Neural cell (in vitro differentiated cells): Measurements from ENCODE around the gene ATG7. TPM values are rescaled to one million over a fixed set of nuclear protein-coding genes. Genes with fewer than 3 reads are reported as not detected.

Source experiments
- H2AFZ ChIP-seq: fragments of 200-600, 300-800 bp; sonication (generic), shearing (Covaris generic); 2 replicates; pipeline ENCODE4 v1.6.0; 2014; ENCODE audit warnings: low read depth, mild to moderate bottlenecking, antibody characterized with exemption, low read length, moderate library complexity
- H3F3A ChIP-seq: fragments of 200-600 bp; shearing (Covaris generic); 2 replicates; pipeline ENCODE4 v1.6.1; 2016; ENCODE audit warnings: mild to moderate bottlenecking, moderate library complexity, mixed read lengths, antibody characterized with exemption, low read length; ENCODE audit not compliant: insufficient read depth, poor library complexity, severe bottlenecking
- H3K27ac ChIP-seq: fragments of 200-600, 300-800 bp; sonication (generic), shearing (Covaris generic); 2 replicates; pipeline ENCODE4 v1.5.1; 2014; ENCODE audit warnings: mild to moderate bottlenecking, low read length, moderate library complexity
- H3K27me3 ChIP-seq: fragments of 300-800, 200-600 bp; sonication (generic), shearing (Covaris generic); 2 replicates; pipeline ENCODE4 v1.6.0; 2014; ENCODE audit warnings: mild to moderate bottlenecking, low read depth, low read length, moderate library complexity; ENCODE audit not compliant: insufficient read depth
- H3K36me3 ChIP-seq: fragments of 300-800, 200-600 bp; sonication (generic), shearing (Covaris generic); 2 replicates; pipeline ENCODE4 v1.5.1; 2014; ENCODE audit warnings: mild to moderate bottlenecking, antibody characterized with exemption, low read length, moderate library complexity; ENCODE audit not compliant: insufficient read depth
- H3K4me2 ChIP-seq: fragments of 300-800, 200-600 bp; sonication (generic), shearing (Covaris generic); 2 replicates; pipeline ENCODE4 v1.6.0; 2014; ENCODE audit warnings: mild to moderate bottlenecking, low read length
- H3K4me3 ChIP-seq: fragments of 300-800, 200-600 bp; sonication (generic), shearing (Covaris generic); 2 replicates; pipeline ENCODE4 v1.5.1; 2014; ENCODE audit warnings: mild to moderate bottlenecking, low read length, moderate library complexity
- H3K79me2 ChIP-seq: fragments of 200-600 bp; shearing (Covaris generic); replicated peaks from 2 replicates; pipeline ENCODE4 v1.6.0; 2014; ENCODE audit warnings: mild to moderate bottlenecking, low read length, moderate library complexity; ENCODE audit not compliant: insufficient read depth
- H3K9ac ChIP-seq: fragments of 300-800, 200-600 bp; sonication (generic), shearing (Covaris generic); 2 replicates; pipeline ENCODE4 v1.6.1; 2016; ENCODE audit warnings: mild to moderate bottlenecking, low read length, mixed read lengths
- H3K9me2 ChIP-seq: fragments of 200-600 bp; shearing (Covaris generic); 2 replicates; pipeline ENCODE4 v1.6.1; 2016; ENCODE audit warnings: mild to moderate bottlenecking, low read length, mixed read lengths; ENCODE audit not compliant: insufficient read depth
- H3K9me3 ChIP-seq: fragments of 200-600, 300-800 bp; sonication (generic), shearing (Covaris generic); 2 replicates; pipeline ENCODE4 v1.6.1; 2016; ENCODE audit warnings: mild to moderate bottlenecking, mixed run types, low read length, moderate library complexity, mixed read lengths
- H4K20me1 ChIP-seq: fragments of 200-600 bp; shearing (Covaris generic); 2 replicates; pipeline ENCODE4 v1.6.1; 2016; ENCODE audit warnings: mild to moderate bottlenecking, mixed run types; ENCODE audit not compliant: insufficient read depth
- EP300 ChIP-seq: fragments of 450-650 bp; conservative IDR thresholded peaks from 2 replicates; pipeline ENCODE4 v1.6.1; 2014; ENCODE audit warnings: antibody characterized with exemption, mild to moderate bottlenecking, moderate library complexity; ENCODE audit not compliant: poor library complexity, severe bottlenecking
- EZH2 ChIP-seq: fragments of 200-600, 300-800 bp; shearing (Covaris generic), sonication (generic); IDR thresholded peaks from 2 replicates; pipeline ENCODE4 v1.6.1; 2014; ENCODE audit warnings: antibody characterized with exemption, low read length, borderline replicate concordance, mild to moderate bottlenecking; ENCODE audit not compliant: insufficient read depth, poor library complexity, severe bottlenecking
- MXI1 ChIP-seq: fragments of 450-650 bp; conservative IDR thresholded peaks from 2 replicates; pipeline ENCODE4 v1.6.1; 2014; ENCODE audit warnings: antibody characterized with exemption, mild to moderate bottlenecking; ENCODE audit not compliant: poor library complexity, severe bottlenecking
- POLR2AphosphoS5 ChIP-seq: IDR thresholded peaks from 2 replicates; pipeline ENCODE4 v1.6.1; 2012
- RAD21 ChIP-seq: fragments of 450-650 bp; conservative IDR thresholded peaks from 2 replicates; pipeline ENCODE4 v1.6.1; 2014; ENCODE audit warnings: antibody characterized with exemption, mild to moderate bottlenecking, moderate library complexity
- SMC3 ChIP-seq: fragments of 450-650 bp; conservative IDR thresholded peaks from 2 replicates; pipeline ENCODE4 v1.6.1; 2014; ENCODE audit warnings: antibody characterized with exemption, mild to moderate bottlenecking, moderate library complexity; ENCODE audit not compliant: poor library complexity
- TAF1 ChIP-seq: IDR thresholded peaks from 2 replicates; pipeline ENCODE4 v1.6.1; 2012; ENCODE audit warnings: low read depth
- polyA plus RNA-seq: library from polyadenylated mRNA; depleted of rRNA; stranded (reverse); fragments of >200 nt; gene quantifications from 2 replicates; pipeline ENCODE4 v1.2.3, GENCODE V29; 2014
- TF ChIP-seq, protein P1 (sequence below): IDR thresholded peaks from 2 replicates; pipeline ENCODE4 v1.6.1; 2012; ENCODE audit warnings: borderline replicate concordance
- TF ChIP-seq, protein P2 (sequence below): fragments of 450-650 bp; IDR thresholded peaks from 2 replicates; pipeline ENCODE4 v1.5.1; 2014; ENCODE audit warnings: antibody characterized with exemption, mild to moderate bottlenecking, moderate library complexity; ENCODE audit not compliant: poor library complexity, severe bottlenecking

ATG7 gene
- polyA plus RNA-seq, 1 donor from 2014 or later: 28.8 TPM

DNA sequence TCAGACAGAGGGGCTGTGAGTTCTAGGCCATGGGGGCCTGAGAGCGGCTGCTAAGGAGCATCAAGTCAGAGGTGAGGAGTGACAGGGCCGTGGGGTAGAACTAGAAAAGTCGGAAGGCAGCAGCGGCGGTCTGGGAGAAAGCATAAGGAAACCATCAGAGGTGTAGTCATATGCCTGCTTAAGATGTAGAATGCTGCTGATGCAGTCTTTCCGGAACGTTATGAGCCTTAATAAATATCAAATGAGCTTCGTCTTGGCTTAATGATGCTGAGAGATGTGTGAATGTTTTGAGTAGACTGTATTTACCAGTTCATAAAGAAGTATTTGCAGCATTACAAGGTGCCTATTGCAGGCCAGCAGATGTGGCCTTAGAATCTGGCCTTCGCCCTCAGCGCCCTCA lies 15.2 kb downstream of the ATG7 start:
- Histone ChIP-seq H3K4me3 (no peak overlapping the region), H3K9ac (no peak overlapping the region), H3K36me3 (no peaks in the 10 kb centered on the region), H2AFZ (no peak overlapping the region), H3K27ac (no peak overlapping the region), H3K9me2 (no peaks in the 10 kb centered on the region), H3K4me2 (no peak overlapping the region), H3F3A (no peaks in the 10 kb centered on the region), H3K27me3 (no peaks in the 10 kb centered on the region), H3K79me2 (no peaks in the 10 kb centered on the region), H4K20me1 (no peaks in the 10 kb centered on the region), H3K9me3 (no peaks in the 10 kb centered on the region)
- TF ChIP-seq SMC3 (no peak), EZH2 (no peak)

DNA sequence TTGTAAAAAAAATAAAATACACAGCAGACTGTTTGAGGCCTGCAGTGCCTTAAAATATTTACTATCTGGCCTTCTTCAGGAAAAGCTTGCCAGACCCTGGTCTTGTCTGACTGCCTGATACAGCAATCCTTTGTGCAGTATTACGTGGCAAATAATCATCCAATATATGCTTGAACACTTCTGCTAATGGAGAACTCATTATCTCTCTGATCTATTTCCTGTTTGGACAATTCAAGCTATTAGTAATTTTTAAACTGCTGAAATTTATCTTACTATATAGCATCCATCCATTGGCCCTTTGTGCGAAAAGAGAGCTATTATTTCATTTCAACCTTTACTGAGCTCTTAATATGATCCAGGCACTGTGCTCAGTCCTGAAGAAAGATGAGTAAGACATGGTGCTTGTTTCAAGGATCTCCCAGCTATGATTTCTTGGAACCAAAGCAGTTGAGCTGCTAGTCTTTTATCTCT lies 15.9 kb downstream of the ATG7 start:
- TF ChIP-seq MXI1 (no peak), RAD21 (no peak), EZH2 (no peak), POLR2AphosphoS5 (no peak), EP300 (no peak), SMC3 (no peak), TAF1 (no peak)
- TF ChIP-seq, protein P1, sequence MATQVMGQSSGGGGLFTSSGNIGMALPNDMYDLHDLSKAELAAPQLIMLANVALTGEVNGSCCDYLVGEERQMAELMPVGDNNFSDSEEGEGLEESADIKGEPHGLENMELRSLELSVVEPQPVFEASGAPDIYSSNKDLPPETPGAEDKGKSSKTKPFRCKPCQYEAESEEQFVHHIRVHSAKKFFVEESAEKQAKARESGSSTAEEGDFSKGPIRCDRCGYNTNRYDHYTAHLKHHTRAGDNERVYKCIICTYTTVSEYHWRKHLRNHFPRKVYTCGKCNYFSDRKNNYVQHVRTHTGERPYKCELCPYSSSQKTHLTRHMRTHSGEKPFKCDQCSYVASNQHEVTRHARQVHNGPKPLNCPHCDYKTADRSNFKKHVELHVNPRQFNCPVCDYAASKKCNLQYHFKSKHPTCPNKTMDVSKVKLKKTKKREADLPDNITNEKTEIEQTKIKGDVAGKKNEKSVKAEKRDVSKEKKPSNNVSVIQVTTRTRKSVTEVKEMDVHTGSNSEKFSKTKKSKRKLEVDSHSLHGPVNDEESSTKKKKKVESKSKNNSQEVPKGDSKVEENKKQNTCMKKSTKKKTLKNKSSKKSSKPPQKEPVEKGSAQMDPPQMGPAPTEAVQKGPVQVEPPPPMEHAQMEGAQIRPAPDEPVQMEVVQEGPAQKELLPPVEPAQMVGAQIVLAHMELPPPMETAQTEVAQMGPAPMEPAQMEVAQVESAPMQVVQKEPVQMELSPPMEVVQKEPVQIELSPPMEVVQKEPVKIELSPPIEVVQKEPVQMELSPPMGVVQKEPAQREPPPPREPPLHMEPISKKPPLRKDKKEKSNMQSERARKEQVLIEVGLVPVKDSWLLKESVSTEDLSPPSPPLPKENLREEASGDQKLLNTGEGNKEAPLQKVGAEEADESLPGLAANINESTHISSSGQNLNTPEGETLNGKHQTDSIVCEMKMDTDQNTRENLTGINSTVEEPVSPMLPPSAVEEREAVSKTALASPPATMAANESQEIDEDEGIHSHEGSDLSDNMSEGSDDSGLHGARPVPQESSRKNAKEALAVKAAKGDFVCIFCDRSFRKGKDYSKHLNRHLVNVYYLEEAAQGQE: no peak
- Histone ChIP-seq H3F3A (no peaks in the 10 kb centered on the region), H3K9me2 (no peaks in the 10 kb centered on the region), H3K9ac (no peak overlapping the region), H3K36me3 (no peaks in the 10 kb centered on the region), H3K4me2 (no peak overlapping the region), H3K79me2 (no peaks in the 10 kb centered on the region), H2AFZ (no peak overlapping the region), H3K9me3 (no peaks in the 10 kb centered on the region), H4K20me1 (no peaks in the 10 kb centered on the region), H3K4me3 (no peak overlapping the region), H3K27ac (no peak overlapping the region), H3K27me3 (no peaks in the 10 kb centered on the region)

DNA sequence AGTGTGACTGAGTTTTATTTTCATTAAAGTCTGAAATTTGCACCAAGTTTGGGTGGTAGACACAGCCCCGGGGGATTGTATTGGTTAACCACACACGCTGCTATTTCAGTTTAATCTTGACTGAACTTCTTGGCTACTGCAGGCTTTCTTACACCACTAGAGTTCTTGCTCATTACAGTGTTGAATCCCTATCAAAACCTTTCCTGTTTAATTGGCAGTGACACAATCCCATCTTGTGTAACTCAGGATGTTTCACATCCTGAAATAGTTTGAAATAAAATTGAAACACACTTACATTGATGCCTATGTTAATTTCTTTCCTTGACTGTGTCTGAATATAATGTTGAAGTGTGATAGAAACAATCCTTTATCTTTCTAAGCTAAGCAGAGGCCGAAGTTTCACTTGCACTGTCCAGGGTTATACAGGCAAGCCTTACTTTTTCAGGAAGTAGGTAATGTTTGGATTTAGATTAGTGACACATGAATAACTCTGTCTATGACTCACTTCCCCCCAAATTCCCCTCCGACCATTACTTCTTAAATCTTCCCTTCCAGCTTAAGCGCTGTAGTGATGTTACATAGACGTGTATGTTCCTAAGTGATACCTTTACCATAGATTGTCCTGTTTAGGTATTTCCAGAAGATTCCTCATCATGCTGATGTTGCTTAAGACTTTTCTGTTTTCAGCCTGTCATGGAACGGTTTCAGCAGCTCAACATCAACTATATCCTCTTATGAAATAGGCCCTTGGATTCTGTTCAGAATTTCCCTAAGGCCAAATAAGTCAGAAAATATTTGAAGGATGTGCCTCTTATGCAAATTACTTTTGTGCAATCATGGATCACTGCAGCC lies 16.8 kb downstream of the ATG7 start:
- Histone ChIP-seq H2AFZ (no peak overlapping the region), H3K36me3 (no peaks in the 10 kb centered on the region), H3K27me3 (no peaks in the 10 kb centered on the region), H4K20me1 (no peaks in the 10 kb centered on the region), H3F3A (no peaks in the 10 kb centered on the region), H3K79me2 (no peaks in the 10 kb centered on the region), H3K27ac (no peak overlapping the region), H3K4me2 (no peak overlapping the region), H3K9ac (no peak overlapping the region), H3K9me2 (no peaks in the 10 kb centered on the region), H3K9me3 (no peaks in the 10 kb centered on the region), H3K4me3 (no peak overlapping the region)
- no peak for TF ChIP-seq SMC3
- TF ChIP-seq EZH2: no peak
- TF ChIP-seq EP300: no peak
- TF ChIP-seq POLR2AphosphoS5: no peak
- no peak for TF ChIP-seq MXI1
- TF ChIP-seq, protein P1: no peak
- TF ChIP-seq, protein P2, sequence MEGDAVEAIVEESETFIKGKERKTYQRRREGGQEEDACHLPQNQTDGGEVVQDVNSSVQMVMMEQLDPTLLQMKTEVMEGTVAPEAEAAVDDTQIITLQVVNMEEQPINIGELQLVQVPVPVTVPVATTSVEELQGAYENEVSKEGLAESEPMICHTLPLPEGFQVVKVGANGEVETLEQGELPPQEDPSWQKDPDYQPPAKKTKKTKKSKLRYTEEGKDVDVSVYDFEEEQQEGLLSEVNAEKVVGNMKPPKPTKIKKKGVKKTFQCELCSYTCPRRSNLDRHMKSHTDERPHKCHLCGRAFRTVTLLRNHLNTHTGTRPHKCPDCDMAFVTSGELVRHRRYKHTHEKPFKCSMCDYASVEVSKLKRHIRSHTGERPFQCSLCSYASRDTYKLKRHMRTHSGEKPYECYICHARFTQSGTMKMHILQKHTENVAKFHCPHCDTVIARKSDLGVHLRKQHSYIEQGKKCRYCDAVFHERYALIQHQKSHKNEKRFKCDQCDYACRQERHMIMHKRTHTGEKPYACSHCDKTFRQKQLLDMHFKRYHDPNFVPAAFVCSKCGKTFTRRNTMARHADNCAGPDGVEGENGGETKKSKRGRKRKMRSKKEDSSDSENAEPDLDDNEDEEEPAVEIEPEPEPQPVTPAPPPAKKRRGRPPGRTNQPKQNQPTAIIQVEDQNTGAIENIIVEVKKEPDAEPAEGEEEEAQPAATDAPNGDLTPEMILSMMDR: no peak
- no peak for TF ChIP-seq TAF1
- TF ChIP-seq RAD21: no peak
